HG03565 (cell line): ENCODE measurements around the gene PACC1.
"Not testable (repeated sequence)": the region's sequence is repeated elsewhere in the genome, so short reads cannot be mapped to it uniquely, and the experiment has no call there.

ENCODE experiments used
- ATAC-seq: cut with Tn5 transposase; IDR thresholded peaks from one replicate; pipeline ENCODE4 v1.9.1; 2021; ENCODE audit warnings: mild to moderate bottlenecking, moderate library complexity; ENCODE audit not compliant: unreplicated experiment

Gene PACC1

GRCh38 chr1:212341090-212341489 lies 73.6 kb downstream of the PACC1 start:
- no peak for ATAC-seq

GRCh38 chr1:212329105-212329504 lies 85.6 kb downstream of the PACC1 start:
- no peak for ATAC-seq

- ATAC-seq = no peak
These were observed 86.4 kb downstream of the PACC1 start for GRCh38 chr1:212328248-212328647.

GRCh38 chr1:212326541-212326940 lies 88.1 kb downstream of the PACC1 start:
- ATAC-seq = no peak

GRCh38 chr1:212323066-212323465 lies 91.6 kb downstream of the PACC1 start:
- no peak for ATAC-seq

- ATAC-seq = not testable (repeated sequence)
These were observed 93.7 kb downstream of the PACC1 start for GRCh38 chr1:212321031-212321430.

- ATAC-seq = no peak
These were observed 96.8 kb downstream of the PACC1 start for GRCh38 chr1:212317916-212318315.

- ATAC-seq = no peak
These were observed 98.8 kb downstream of the PACC1 start for GRCh38 chr1:212315907-212316306.

- no peak for ATAC-seq
These were observed 99.5 kb downstream of the PACC1 start for GRCh38 chr1:212315184-212315583.
